MM.1S (cell line): ENCODE results near the gene PRCD.

Experiments
- CTCF ChIP-seq: fragments of 300-600 bp; sonication (generic); IDR thresholded peaks from 2 replicates; pipeline ENCODE4 v1.5.1; 2016; ENCODE audit warnings: antibody characterized with exemption, low read length, mixed read lengths
- EZH2phosphoT487 ChIP-seq: fragments of 300-600 bp; sonication (generic); IDR thresholded peaks from 2 replicates; pipeline ENCODE4 v1.6.1; 2018; ENCODE audit warnings: antibody characterized with exemption, low read length

GRCh38 chr17:76586741-76587487 is 47.1 kb downstream of the PRCD start:
- TF ChIP-seq CTCF (no peak), EZH2phosphoT487 (no peak)
